Measurements from ENCODE around the gene ST8SIA3.
"Not testable (repeated sequence)": the region's sequence is repeated elsewhere in the genome, so short reads cannot be mapped to it uniquely, and the experiment has no call there.

Gene ST8SIA3

GRCh38 chr18:57366528-57367081 is 14.2 kb downstream of the ST8SIA3 start:
- DNase-seq (ENCODE audit: low read depth, low spot score) = no peak

DNA sequence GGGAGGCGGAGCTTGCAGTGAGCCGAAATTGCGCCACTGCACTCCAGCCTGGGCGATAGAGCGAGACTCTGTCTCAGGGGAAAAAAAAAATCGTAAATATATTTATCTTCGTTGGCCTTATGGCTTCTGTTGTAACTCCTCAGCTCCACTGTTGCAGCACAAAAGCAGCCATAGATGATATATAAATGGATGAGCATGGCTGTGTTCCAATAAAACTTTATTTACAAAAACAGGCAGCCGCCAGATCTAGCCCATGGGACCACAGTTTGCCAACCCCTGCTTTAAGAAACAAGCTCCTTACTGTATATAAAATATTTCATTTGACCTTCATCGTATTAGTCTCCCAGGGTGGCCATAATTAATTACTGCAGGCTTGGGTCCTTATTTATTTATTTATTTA is 20.1 kb downstream of the ST8SIA3 start:
- DNase-seq (ENCODE audit: low read depth, low spot score) = no peak

GRCh38 chr18:57373017-57373416 is 20.7 kb downstream of the ST8SIA3 start:
- DNase-seq (ENCODE audit: low read depth, low spot score) = no peak

DNA sequence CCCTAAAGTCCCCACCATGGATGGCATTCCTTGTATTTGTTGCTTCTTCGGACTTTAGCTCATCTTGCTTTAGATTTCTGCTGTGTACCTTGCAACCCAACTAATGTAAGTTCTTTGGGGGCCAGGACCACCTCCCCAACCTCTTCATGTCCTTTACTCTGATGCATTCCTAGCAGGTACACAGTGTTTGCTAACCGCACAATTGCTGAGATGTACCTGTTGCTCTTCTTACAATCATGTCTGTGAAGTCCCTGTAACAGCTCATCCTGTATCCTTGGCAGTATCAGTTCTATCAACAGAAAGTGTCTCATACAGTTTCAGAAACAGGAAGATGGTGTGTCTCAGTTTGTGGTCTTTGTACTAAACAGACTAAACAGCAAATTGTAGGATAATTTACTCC is 24.1 kb downstream of the ST8SIA3 start:
- DNase-seq (ENCODE audit: low read depth, low spot score) = no peak

GRCh38 chr18:57389271-57389670 is 36.9 kb downstream of the ST8SIA3 start:
- DNase-seq (ENCODE audit: low read depth, low spot score) = no peak

GRCh38 chr18:57390044-57390443 is 37.7 kb downstream of the ST8SIA3 start:
- no peak for DNase-seq (ENCODE audit: low read depth, low spot score)

DNA sequence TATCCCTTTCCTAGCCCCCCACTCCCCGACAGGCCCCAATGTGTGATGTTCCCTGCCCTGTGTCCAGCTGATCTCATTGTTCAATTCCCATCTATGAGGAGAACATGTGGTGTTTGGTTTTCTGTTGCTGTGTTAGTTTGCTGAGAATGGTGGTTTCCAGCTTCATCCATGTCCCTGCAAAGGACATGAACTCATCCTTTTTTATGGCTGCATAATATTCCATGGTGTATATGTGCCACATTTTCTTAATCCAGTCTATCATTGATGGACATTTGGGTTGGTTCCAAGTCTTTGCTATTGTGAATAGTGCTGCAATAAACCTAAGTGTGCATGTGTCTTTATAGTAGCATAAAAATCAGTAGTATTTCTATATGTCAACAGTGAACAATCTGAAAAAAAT is 42.4 kb downstream of the ST8SIA3 start:
- not testable (repeated sequence) for DNase-seq (ENCODE audit: low read depth, low spot score)

DNA sequence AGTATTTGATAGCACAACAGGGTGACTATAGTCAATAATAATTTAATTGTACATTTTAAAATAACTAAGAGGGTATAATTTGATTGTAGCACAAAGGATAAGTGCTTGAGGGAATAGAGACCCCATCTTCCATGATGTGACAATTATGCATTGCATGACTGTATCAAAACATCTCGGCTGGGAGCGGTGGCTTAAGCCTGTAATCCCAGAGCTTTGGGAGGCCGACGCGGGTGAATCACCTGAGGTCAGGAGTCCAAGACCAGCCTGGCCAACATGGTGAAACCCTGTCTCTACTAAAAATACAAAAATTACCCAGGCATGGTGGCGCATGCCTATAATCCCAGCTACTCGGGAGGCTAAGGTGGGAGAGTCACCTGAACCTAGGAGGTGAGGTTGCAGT is 44.5 kb downstream of the ST8SIA3 start:
- DNase-seq (ENCODE audit: low read depth, low spot score) = not testable (repeated sequence)

DNA sequence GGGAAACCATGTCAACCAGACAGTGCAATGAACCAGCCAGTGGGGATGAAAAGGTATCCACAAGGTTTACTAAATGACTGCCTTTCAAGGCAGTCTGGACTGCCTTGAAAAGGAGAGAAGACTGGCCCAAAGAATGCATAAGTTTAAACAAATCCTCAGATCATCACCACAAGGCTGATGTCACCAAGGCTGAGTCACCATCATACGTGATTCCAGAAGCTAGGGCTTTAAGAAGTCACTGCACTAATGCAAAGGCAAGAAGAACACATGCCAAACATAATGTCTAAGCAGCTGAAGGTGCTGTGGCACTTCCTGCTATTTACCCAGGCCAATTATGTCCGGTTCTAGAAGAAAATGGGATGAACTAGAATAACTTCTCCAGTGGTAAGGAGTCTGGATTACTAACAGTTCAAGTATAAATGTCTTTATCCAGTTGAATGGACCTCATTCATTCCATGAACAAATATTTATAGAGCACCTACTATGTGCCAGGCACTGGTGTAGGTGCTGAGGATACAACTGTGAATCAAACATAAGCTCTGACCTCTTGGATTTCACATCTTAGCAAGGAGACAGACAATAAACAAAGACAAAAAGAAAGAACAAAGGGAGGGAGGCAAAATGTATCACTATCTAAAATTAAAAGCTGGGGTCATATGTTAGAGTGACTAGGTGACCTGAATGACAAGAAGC is 45.2 kb downstream of the ST8SIA3 start:
- no peak for DNase-seq (ENCODE audit: low read depth, low spot score)

- DNase-seq (ENCODE audit: low read depth, low spot score) = no peak
Observed at GRCh38 chr18:57404345-57404744, 52.0 kb downstream of the ST8SIA3 start.

DNA sequence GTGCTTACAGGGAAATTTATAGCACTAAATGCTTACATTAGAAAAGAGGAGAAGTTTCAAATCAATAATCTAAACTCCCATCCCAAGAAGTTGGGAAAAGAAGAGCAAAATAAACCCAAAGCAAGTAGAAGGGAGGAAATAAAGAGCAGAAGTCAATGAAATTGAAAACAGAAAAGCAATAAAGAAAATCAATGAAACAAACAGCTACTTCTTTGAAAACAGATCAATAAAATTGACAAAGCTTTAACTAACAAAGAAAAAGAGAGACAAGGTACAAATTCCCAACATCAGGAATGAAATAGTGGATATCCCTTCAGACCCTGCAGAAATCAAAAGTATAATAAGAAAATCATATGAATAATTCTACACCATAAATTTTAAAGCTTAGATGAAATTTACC is 57.3 kb downstream of the ST8SIA3 start:
- DNase-seq (ENCODE audit: low read depth, low spot score) = no peak

DNA sequence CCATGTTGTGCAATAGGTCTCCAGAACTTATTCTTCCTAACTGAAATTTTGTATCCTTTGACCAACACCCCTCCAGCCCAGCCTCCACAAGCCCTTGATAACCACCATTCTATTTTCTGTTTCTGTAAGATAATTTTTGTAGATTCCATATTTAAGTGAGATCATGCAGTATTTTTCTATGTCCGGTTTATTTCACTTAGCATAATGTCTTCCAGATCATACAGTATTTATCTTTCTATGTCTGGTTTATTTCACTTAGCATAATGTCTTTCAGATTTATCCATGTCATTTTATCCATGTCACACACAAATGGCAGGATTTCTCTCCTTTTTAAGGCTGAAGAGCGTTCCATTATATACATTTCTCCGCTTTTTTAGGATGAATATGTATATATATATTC is 58.4 kb downstream of the ST8SIA3 start:
- DNase-seq (ENCODE audit: low read depth, low spot score) = no peak

DNA sequence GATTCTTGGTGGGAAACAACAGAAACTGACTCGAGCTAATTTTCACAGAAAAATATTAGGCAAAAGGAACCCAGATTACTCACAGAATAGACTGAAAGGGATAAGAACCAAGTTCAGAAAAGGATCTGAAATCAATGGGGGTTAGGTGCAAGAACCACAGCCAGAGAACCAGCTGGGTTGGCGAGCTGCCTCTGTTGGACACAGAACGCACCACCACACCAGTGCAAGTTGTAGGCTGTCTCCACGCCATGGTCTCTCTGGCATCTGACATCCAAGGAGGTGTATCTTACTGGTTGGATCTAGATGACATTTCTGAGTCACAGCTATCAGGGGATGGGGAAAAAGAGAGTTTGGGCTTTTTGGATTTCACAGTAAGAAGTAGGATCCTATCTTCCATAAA is 64.2 kb downstream of the ST8SIA3 start:
- no peak for DNase-seq (ENCODE audit: low read depth, low spot score)

All from iPS DF 19.7 (cell line).